HG03039 (cell line): ENCODE data around the gene CRYBB3.

ENCODE experiments used
- ATAC-seq: cut with Tn5 transposase; IDR thresholded peaks from one replicate; pipeline ENCODE4 v1.9.1; 2021; ENCODE audit warnings: mild to moderate bottlenecking, moderate library complexity; ENCODE audit not compliant: unreplicated experiment

CRYBB3 gene

DNA sequence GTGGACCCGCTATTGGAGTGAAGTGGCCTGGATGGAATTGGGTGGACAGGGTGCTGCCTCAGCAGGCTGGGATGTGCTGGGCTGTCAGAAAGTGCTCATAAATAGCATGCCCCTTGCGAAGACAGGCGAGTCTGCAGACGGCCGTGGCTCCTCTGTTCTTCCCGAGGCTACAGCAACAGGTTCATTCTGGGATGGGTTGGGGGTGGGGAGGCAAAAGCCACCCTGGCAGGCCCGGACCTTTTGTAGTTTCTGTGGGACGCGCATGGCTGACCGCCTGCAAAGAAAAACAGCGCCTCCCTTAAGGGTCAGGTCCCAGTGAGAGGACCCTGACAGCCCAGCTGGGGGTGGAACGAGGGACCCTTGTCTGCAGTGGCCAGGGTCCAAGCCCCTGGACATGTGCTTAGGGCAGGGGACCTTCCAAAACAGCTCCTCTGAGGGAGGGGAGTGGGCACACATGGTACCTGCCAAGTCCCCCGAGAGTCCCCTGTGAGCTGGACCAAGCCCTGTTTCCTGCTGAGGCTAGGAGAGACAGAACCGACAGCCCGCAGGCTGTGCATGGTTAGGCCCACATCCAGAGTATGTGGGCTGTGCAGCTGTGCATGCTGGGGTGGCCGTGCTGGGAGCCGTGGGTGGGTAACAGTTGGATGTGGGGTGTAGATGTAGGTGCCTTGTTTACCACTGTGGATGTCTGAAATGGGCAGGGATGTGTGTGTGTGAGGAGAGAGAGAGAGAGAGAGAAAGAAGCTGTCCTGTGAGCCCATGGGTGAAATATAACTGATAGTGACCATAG lies at the start of gene CRYBB3:
Gene CRYBB3, plus strand, starts transcription at position 128 of the 790 bp plus-strand sequence. CDS start 1,539 bp downstream, outside the sequence.
- no peak for ATAC-seq

DNA sequence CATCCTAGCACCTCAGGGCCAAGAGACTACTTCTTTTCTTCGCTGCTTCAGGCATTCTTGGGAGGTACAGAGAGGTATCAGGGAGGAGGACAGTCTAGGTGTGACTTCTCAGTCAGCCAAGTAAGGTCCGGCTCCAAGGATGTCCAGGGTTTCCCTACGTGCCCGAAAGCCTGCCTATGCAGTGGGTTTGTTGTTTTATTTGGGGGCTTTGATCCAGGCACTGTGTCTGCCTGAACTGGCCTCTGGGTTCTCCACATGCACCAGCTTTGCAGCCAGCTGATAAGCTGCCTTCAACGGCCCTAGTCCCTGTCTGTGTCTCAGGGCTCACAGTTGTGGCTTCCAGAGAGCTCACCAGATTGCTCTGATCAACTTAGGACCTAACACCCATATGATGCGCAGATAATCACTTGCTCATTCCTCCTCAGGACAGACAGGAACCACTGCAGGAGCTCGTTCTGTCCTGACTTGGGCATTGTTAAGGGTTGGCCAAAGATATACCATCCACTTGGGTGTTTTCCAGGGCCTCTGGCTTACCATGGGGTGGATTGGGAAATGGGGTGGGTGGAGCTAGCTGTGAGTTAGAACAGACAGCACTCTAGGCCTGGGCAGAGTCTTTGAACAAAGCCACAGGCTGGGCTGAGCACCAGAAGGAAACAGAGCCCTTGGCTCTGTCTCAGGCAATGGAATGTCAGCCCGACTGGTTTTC lies 45.5 kb upstream of the CRYBB3 start:
- no peak for ATAC-seq

DNA sequence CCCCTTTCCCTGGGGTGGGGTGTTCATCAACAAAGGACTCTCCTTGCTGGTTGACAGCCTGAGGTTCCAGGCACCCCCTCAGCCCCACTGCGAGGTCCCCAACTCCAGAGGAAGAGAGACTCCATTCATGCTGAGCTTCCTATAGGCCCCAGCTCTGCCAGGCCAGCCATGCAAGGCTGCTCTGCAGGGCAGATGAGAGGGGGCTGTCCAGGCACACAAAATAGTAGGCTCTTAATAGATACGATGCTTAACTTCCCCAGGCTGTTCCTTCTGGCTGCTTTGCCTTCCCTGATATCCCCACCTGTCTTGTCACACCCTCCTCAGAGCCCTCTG lies 45.0 kb upstream of the CRYBB3 start:
- ATAC-seq, result no peak

DNA sequence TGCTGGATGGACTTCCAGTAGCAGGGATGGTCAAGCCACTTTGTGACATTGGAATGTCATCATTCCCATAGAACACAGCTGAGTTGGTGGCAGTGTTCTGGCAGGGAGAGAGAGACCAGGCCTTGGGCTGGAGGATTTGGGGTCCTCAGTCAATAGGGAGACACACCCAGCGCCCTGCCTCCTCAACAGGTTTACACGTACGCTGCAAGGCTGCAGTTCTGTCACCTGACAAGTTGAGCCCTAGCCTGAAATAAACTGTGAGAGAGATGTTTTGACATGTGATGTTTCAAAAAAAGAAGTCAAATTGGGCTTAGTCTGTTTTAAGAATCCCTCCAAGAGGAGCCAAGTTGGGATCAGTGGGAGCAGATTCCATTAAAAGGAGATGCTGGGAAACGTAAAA lies 42.9 kb upstream of the CRYBB3 start:
- ATAC-seq, result no peak

DNA sequence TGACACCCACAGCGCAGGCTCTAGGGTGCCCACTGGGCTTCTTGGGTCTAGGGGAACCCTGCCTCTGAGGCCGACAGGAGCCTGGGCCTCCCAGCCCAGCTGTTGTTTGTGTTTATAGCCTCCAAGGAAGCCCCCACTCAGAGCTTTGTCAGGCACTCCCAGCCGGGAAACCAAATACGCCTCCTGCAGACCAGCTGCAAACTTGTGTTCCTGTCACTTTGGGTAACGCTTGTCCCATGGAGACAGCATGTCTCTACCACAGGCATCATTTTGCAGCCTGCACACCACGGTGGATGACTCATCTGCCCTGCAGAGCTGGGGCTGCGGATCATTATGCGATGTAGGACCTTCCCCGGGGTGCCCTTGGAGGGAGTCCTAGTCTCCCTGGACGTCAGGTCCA lies 40.6 kb upstream of the CRYBB3 start:
- ATAC-seq, result no peak

DNA sequence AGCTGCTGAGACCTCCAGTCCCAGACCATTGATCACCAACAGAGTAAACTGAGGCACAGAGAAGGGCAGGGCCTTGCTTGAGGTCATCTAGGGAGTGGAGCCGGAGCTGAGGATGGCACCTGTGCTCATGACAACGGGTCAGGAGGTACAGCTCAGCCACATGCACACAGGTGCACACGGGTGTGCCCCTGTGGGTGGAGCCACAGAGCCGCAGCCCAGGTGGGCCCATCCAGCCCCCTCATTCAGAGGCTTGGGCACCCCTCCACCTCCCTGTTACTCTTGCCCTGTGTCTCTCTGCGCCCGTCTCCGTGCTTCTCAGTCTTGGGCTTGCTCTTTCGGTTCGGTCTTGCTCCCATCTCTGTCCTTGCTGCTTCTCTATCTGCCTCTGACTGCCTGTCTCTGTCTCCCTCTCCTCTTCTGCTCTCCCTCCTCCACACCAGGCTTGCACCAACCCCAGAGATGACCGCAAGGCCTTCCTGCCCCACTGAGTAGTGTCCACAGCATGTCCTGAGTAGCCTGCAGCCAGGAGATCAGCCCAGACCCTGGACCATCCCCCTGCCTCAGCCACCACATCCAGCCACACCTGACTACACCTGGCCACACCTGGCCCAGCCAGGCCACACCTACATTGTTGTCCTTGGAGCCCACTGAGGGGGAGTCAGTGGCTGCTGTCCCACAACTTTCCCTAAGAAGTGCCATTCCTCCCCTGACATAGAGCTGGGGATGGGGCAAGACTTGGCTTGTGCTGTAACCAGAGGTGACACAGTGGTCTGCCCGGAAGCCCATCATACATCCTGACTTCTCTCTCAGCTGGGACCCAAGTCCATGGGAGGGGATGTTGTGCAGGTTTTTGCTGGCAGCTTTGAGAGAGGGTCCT lies 39.3 kb upstream of the CRYBB3 start:
- no peak for ATAC-seq

DNA sequence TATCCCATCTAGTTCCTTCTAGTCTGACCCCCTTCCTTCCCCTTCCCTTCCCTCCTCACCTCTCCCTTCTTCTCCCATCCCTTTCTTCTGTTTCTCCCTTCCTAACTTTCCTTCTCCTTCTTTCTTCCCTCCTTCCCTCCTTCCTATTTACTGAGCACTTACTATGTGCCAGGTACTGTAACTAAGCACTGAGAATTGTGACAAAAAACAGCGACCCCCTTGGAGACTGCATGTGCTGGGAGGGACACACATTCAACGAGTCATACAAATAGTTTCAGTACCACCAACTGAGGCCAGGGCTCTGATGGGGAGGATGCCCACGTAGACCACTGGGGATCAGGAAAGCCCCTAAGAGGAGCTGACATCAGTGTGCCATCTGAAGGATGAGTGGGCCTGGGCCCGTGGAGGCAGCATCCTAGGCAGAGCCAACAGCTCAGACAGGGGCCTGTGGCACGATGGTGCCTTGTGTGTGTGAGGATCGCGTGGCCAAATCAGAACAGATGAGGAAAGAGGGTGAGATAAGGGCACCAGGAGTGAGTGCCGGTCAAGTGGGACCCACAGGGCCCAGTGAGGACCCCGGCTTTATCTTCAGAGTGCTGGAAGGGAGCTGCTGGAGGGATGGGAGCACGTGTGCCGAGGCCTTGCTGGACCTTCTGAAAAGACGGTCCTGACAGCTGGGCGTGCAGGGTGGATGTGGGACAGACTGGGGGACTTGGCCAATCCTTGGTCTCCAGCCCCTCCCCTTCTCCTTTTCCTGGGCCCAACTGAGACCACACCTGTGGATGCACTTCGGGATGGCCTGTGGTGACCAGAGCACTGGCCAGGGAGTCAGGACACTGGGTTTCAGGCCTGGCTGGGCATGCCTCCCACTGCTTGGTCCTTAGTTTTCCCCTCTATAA lies 38.4 kb upstream of the CRYBB3 start:
- no peak for ATAC-seq

DNA sequence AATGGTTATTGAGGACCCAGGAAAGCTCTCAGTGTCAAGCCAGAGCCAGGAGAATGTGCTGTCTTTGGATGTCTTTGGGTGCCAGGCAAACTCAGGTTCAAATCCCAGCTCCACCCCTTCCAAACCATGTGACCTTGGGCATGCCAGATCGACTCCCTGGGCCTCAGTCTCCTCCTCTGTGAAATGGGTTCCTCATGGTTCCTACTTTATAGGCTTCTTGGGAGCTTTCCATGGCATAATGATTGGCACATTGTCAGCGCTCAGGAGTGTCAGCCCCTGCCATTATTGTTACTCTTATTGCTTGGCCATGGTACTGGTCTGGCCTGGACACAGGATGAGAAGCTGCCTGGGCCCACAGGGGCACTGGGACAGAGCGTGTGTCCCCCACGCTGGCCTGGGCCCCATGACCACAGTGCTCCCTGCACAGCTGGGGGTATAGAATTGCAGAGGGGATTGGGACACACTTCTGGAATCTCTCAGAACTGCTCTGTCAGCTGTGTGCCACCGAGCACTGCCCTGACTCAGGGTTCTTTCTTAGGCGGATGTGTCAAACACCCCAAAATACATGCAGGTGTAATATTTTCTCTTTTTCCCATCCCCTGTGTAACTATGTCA lies 37.6 kb upstream of the CRYBB3 start:
- ATAC-seq, result no peak

DNA sequence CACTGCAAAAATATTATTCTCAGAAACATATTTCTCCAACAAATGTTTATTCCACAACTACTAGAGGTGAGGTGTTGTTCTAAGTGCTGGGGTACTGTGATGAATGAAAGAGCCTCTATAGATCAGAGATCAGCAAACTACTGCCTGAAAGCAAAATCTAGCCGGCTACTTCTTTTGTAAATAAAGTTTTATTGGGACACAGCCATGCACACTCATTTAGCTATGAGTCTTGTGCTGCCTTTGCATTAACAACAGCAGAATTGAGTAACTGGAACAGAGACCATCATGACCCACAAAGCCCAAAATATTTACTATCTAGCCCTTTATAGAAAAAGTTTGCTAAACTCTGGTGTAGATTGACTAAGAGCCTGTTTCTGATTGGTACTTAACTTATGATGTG lies 37.1 kb upstream of the CRYBB3 start:
- ATAC-seq, result no peak

DNA sequence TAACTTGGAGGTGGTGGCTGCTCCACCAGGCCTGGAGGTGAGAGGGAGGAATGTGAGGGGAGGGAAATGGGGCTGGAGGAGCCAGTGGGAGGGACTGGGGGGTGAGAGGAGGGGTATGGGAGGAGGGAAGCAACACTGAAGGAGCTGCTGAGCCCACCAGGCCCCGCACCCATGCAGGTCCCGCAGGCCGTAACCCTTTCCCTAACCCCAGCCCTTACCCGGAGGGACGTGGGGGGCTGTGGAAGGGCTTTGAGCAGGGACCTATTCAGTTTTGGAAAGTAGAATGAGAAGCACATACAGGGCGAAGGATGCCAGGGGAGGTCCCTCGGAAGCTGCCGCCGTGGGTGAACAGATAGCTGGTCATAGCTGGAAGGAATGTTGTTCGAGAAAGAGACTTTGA lies 33.9 kb upstream of the CRYBB3 start:
- ATAC-seq, result no peak

DNA sequence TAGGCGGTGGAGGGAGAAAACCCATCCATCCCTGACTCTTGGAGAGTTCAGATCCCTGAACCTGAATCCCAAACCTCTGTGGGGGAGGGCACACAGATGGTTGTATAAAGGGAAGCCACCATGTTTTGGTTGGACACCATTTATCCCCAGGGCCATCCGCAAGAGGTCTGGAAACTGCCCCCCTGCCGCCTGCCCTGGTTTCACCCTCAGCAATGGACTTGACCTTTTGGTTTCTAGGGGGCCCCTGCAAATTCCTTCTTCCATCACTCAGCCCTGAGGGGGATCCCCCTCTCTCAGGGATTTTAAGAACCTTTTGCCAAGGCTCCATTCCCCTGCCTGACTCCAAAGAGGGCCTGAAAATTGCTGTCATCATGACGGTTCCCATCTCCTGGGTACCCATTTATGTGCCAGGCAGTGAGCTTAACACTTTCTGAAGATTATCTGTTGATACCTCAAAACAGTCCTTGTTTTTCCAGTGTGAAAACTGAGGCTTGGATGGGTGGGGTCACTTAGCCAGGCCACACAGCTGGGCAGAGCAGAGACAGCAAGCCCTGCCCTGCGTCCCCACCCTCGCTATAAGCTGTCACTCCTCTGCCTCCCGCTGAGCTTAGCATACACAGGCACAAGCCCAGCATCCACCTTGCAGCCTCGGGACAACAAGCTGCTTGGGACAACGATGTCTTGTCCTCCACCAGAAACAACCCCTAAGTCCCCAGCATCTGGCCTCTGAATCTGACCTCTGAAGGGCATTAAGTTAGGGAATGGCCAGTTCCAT lies 33.2 kb upstream of the CRYBB3 start:
- ATAC-seq, result no peak

DNA sequence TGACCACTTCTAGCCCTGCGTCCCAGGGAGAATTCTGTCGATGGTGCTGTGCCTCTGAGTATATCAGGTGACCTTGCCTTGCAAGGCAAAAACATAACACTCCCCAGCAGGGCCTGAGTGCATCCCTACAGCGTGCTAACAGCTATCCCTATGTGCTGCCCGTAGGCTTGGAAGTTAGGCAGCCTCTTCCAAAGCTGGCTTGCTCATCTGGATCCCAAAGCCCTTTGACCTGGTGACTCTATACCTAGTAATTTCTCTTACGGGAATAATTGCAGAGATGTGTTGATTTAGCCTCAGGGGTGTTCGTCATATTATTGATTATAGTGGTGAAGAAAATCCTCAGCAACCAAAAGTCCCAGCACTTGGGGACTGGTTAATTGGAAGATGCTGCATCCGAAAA lies 32.6 kb upstream of the CRYBB3 start:
- ATAC-seq, result no peak

DNA sequence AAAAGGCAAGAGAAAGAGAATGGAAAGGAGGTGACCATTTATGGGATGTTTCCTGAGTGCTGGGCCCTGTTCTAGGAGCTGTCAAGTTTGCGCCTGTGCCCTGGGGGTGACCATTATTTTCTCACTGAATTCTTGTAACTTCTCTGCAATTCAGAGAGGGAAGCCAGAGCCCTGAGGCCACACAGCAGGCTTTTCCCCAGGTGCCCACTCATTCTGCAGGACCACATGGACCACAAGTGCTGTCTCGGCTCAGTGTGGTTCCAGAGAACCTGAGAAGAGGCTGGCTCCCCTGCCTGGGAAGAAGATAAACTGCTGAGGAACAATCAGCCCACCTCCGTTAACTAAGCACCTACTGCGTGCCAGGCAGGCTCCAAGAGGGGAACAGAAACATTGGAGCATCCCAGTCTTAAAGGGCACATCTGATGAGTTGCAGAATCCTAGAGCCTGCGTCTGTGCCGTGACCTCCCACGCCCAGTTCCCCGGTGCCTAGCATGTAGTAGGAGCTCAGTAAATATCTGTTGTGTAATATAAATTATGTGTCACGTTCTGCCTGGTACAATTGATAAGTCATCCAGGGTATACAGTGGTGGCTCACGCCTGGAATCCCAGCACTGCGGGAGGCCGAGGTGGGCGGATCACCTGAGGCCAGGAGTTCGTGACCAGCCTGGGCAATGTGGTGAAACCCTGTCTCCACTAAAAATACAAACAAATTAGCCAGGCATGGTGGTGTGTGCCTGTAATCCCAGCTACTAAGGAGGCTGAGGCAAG lies 31.6 kb upstream of the CRYBB3 start:
- ATAC-seq, result no peak

DNA sequence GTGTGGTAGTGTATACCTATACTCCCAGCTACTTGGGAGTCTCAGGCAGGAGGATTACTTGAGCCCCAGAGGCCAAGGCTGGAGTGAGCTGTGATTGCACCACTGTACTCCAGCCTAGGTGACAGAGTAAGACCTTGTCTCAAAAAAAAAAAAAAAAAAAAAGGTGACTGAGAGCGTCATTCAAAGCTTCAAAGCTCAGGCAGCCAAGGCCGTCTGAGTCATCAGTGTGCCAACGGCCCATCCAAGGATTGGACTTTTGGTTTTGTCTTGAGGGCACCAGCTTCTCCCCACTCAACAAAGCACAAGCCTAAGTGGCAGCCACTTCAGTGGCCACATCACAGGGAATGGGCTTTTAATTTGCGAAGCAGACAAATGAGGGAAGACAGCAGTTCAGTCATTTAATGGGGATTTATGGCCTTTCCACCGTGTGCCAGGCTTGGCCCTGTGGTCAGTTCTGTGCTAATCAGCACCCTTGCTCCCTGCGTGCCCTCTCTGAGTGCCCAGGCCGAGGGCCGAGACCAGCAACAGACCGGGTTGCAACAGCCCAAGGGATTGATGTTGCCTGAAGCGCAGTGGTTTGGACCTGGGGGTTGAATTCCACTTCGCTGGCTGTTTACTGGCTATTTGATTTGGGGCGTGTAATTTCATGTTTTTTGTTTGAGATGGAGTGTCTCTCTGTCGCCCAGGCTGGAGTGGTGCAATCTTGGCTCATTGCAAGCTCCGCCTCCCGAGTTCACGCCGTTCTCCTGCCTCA lies 30.2 kb upstream of the CRYBB3 start:
- ATAC-seq, result no peak

DNA sequence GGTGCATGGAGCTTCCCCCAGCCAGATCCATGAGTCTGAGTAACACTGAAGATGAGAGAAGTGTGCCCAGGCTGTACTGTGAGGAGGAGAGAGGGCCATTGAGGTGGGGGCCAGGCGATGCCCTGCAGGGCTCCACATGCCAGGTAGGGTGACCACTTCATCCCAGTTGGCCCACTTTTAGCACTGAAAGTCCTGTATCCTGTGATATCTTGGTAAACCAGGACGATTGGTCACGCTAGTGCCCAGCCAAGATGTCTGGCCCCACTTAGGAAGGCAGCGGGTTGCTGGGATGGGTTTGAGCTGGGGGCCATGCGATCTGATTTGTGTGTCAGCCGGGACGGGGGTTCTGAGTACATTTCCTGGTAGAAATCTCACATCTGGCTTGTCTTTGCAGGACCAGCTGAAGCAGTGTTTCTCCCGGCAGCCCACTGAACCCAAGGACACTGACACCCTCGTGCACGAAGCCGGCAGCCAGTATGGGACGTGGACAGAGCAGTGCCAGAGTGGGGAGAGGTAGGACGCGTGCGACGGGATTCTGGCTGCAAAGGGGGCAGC lies 29.2 kb upstream of the CRYBB3 start:
- no peak for ATAC-seq

DNA sequence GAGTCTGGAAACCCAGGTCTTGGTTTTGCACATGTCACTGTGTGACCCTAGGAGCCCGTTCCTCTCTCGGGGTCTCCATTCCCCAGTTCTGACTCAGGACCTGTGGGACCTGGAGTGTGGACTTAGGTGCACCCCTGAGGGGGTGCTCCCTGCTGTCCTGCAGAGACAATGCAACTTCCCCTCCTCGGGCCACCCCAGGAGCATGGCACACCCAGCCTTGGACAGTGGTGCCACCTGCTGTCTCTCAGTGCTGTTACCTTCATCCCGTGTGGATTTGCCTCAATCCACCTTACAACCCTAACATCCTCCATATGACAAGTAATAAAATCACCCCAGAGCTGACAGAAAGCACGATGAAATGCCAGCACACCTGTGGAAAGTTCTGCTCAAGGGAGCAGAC lies 27.5 kb upstream of the CRYBB3 start:
- ATAC-seq, result no peak

DNA sequence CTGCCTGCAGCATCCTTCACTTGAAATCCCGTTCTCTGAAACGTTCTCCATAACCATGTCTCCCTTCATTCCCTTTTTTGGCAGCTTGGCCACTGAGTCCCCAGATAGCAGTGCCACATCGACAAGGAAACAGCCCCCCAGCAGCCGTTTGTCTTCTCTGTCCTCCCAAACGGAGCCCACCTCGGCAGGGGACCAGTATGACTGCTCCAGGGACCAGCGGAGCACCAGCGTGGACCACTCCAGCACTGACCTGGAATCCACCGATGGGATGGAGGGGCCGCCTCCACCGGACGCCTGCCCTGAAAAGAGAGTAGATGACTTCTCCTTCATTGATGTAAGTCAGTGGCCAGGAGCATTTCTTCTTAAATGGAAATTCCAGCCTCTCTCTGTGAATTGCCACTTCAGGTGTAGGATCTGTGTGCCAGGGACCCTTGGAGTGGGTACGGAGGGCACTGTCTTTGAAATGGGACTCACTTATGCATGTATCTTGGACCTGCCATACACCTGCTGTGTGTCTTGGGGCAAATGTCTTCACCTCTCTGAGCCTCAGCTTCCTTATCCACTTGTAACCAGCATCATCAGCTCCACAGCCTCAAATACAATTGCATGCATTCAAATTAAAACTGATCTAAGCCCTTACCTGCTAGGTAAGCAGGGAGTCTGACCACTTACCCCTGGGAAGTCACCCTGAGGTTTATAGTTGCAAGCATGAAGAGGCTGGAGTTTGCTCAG lies 25.3 kb upstream of the CRYBB3 start:
- no peak for ATAC-seq
